Small intestine (tissue), 7 donors: ENCODE results near the gene RAB13. TPM values are rescaled to one million over a fixed set of nuclear protein-coding genes. Genes with fewer than 3 reads are reported as not detected.

Experiments
- DNase-seq, 2 donors: peaks; one replicate each; pipeline versions ENCODE4 v3.0.0 to v3.0.0-alpha.2; 2013
- FAIRE-seq: peaks from 2 replicates; lab custom pipeline; 2012; peaks lifted over from hg19 to GRCh38; lab: Jason Lieb, UNC
- H3K27ac ChIP-seq, 3 donors: one replicate each; pipeline ENCODE4 v1.5.1; 2013; ENCODE audit warnings: low read length in 2 of 3, mild to moderate bottlenecking in 2 of 3, control low read depth in 1 of 3, inconsistent platforms in 1 of 3, low read depth in 1 of 3, moderate library complexity in 1 of 3
- H3K27me3 ChIP-seq, 3 donors: one replicate each; pipeline ENCODE4 v1.6.1; 2013; ENCODE audit warnings: low read length in 3 of 3, inconsistent platforms in 1 of 3; ENCODE audit not compliant: control insufficient read depth in 3 of 3, insufficient read depth in 3 of 3
- H3K36me3 ChIP-seq, 3 donors: one replicate each; pipeline ENCODE4 v1.6.1; 2013; ENCODE audit warnings: low read length in 3 of 3, inconsistent platforms in 1 of 3, low read depth in 1 of 3, mild to moderate bottlenecking in 1 of 3, moderate library complexity in 1 of 3; ENCODE audit not compliant: control insufficient read depth in 3 of 3, insufficient read depth in 2 of 3
- H3K4me1 ChIP-seq, 3 donors: one replicate each; pipeline ENCODE4 v1.6.1; 2013; ENCODE audit warnings: low read length in 2 of 3, inconsistent platforms in 1 of 3, low read depth in 1 of 3, mild to moderate bottlenecking in 1 of 3, moderate library complexity in 1 of 3; ENCODE audit not compliant: control insufficient read depth in 3 of 3, insufficient read depth in 2 of 3
- H3K4me3 ChIP-seq, 3 donors: one replicate each; pipeline ENCODE4 v1.5.1; 2013; ENCODE audit warnings: low read length in 3 of 3, control low read depth in 1 of 3, inconsistent platforms in 1 of 3, low read depth in 1 of 3, mild to moderate bottlenecking in 1 of 3, moderate library complexity in 1 of 3
- H3K9me3 ChIP-seq, 2 donors: one replicate each; pipeline ENCODE4 v1.6.1; 2013; ENCODE audit warnings: low read depth in 1 of 2, low read length in 1 of 2; ENCODE audit not compliant: control insufficient read depth in 2 of 2, insufficient read depth in 1 of 2
- WGBS, 3 donors: extraction: QIAGEN DNeasy Blood & Tissue Kit; methylation state at CpG; one replicate each; pipeline ENCODE4 v1.1.7; 2013; 5-methylcytosine and 5-hydroxymethylcytosine counted together
- polyA plus RNA-seq, 4 donors: library from polyadenylated mRNA; stranded (reverse) in 3 of 4; unstranded in 1 of 4; fragments of 200-250 nt in 3 of 4; fragments of 120-200 nt in 1 of 4; gene quantifications; one replicate each; pipeline versions ENCODE4 v1.2.1 to v1.2.3, GENCODE V29; 2013
- donor health status: healthy with polysubstance abuse.
- donor health status: control.
- donor health status: control.
- donor health status: Bipolar disorder and iron deficiency.
- donor health status: healthy.

Gene RAB13
- polyA plus RNA-seq, 4 donors = 117 to 179 (median 136) TPM

DNA sequence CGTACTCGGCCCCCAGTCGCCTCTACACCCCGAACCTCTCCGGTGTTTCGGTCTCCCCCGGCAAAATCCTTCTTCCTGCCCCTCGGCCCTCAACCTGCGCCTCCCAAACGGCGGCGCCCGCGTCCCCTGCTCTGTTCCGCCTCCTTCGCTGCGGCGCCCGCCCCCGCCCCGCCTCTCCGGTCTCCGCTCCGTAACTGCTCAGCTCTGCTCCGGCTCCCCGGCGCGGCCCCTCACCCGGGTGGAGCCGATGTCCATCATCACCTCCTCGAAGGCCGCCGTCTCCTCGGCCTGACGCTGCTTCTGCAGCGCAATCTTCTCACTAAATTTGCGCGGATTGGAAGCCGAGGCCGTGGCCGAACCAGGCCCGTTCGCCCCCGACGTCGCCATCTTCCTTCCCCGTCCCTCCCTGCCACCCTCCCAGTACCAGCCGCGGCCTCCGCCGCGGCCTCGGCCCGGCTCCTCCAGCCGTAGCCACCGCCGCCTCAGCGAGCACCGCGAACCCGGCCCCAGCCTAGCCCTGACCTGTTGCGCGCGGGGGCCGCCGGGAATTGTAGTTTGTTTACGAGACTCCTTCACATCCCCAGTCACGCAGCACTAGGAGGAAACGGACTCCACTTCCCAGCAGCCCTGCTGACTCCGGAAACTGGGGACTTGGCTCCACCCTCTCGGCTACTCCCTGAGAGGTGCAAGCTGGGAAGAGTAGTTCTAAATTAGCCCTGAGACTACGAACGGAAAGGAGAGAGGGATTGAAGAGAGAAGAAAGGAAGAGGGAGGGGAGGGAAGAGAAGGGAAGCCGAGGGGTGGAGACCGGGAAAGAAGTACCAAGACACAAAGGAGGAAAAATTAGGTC lies 27.8 kb downstream of the RAB13 start, which contains the start of gene CRTC2:
TSS of gene CRTC2 (minus strand) at position 502 of the 850 bp plus-strand sequence. CDS start at position 387, 115 bp downstream.
- H3K4me3 ChIP-seq = peak within 1 kb of the TSS; percentile 64 to 90 (median 86)
- peaks cover 0 to 39% (median 2%) of the 10 kb centered on the region in 3 donors for H3K36me3 ChIP-seq
- WGBS, 3 donors = 0 to 1% (median 0%) methylated on average over 67 to 74 of the region's 75 CpGs
- H3K4me1 ChIP-seq = peaks cover 2 to 43% (median 19%) of the 10 kb centered on the region in 3 donors
- H3K27ac ChIP-seq = peak within 1 kb of the TSS; percentile 39 to 94 (median 93)
- no peaks in the 10 kb centered on the region for H3K9me3 ChIP-seq
- no peaks in the 10 kb centered on the region for H3K27me3 ChIP-seq
- FAIRE-seq (no peak), DNase-seq (peak; percentile 99)

DNA sequence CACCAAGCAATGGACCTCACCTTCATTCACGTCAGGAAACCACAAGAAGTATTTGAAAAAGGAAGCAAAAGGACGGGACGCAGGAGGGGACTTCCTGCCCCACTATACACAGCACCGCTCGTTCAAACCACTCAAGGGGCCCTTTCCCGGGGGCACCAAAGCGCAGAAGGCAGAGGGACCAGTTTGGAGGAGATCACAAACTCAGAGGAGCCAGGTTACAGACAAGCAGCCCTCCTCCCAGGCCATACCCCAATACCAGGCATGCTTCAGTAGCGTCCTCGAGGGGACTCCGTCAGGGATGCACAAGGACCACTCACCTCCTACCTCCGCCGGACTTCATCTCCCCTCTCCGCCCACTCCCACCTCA lies 28.4 kb downstream of the RAB13 start:
- Histone ChIP-seq H3K4me1 (peaks cover 2 to 43% (median 19%) of the 10 kb centered on the region in 3 donors), H3K27me3 (no peaks in the 10 kb centered on the region), H3K4me3 (peak overlapping the region; percentile 64 to 90 (median 86)), H3K9me3 (no peaks in the 10 kb centered on the region), H3K27ac (peak overlapping the region; percentile 39 to 94 (median 93)), H3K36me3 (peaks cover 0 to 44% (median 4%) of the 10 kb centered on the region in 3 donors)
- 0% methylated on average over 11 to 13 of the region's 13 CpGs for WGBS, 3 donors
- peak in 1 of 2 donors; percentile 33 for DNase-seq
- no peak for FAIRE-seq

DNA sequence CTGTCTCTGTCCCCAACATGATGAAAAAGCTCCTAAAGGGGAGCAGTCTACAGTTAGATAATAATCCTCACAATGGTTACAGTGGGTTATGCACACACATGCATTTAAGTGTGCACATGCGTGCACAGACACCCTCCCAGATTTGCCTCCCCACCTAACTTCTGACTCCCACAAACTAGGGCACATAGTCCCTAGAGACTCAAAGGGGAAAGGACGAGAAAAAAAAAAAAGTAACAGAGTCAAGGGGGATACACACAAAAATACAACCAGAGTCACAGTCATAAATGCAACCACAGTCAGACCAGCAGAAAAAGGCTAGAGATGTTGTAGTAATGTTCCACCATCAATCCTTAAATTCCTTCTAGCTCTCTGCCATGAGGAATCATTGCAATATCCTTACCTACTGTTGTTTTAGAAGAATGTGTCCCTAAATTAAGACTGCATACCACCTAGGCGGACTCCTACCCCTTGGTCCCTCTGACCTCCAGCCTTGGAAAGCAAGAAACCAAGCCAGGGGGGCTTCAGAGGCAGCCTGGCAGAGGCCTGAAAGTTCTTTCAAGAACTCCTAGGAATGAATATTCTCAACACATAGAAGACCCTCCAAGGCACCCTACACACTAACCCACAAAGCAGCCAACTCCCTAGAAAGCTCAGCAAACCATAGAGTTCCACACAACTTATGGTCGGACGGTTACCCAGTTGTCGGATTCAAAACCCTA lies 29.0 kb downstream of the RAB13 start:
- FAIRE-seq (no peak), DNase-seq (no peak)
- Histone ChIP-seq H3K36me3 (peaks cover 0 to 50% (median 4%) of the 10 kb centered on the region in 3 donors), H3K27ac (peak overlapping the region in 2 of 3 donors; percentile 93 to 94), H3K27me3 (no peaks in the 10 kb centered on the region), H3K4me1 (peaks cover 1 to 37% (median 15%) of the 10 kb centered on the region in 3 donors), H3K9me3 (no peaks in the 10 kb centered on the region), H3K4me3 (peak overlapping the region; percentile 64 to 90 (median 86))
- WGBS, 3 donors = 23 to 29% (median 27%) methylated on average over 6 of the region's 6 CpGs

DNA sequence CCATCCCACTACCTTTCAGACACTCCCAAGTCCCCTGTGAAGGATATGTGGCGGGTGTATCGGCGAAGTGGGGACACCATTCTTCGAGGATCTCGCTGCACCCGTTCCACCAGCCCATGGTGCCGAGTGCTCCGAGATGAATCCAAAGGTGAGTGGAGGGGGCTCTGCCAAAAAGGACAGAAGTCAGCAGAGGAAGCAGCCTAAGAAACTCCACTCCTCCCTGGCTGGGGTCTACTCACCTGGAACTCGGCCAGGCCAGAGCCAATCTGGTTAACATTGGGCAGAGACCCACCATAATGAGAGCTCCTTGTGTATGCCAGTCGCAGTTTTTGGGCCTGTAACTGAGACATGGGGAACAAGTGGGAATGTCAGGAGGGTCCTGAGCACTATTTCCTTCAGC lies 31.3 kb downstream of the RAB13 start:
- no peak for DNase-seq
- WGBS, 3 donors = 92 to 94% (median 94%) methylated on average over 10 of the region's 10 CpGs
- no peaks in the 10 kb centered on the region for H3K27me3 ChIP-seq
- FAIRE-seq = no peak
- no peak overlapping the region for H3K4me3 ChIP-seq
- H3K4me1 ChIP-seq = peaks cover 0 to 29% (median 12%) of the 10 kb centered on the region in 3 donors
- H3K27ac ChIP-seq = no peak overlapping the region
- no peaks in the 10 kb centered on the region for H3K9me3 ChIP-seq
- peaks cover 4 to 52% (median 9%) of the 10 kb centered on the region in 3 donors for H3K36me3 ChIP-seq

DNA sequence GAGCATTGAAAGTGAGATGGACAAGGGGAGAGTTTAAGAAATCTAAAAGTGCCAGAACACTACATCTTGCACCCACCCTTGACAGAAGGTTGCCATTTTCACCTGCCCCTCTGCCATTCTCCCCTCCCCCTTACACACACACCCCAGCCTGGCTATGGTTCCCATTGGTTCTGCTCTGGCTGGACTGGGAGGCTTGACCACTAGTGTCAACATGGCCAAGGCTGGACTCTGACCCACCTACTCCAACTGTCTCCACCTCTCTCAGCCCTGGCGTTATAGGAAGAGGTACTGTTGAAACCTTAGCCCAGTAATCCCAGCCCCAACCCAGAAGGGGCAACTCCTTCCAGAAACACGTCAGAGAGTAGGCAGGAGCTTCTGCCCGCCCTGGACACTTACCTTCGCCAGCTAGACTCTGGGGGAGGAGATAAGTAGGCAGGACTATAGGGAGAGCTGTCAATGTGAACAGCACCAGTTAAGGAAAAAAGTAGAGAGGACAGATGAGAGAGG lies 32.2 kb downstream of the RAB13 start:
- no peak for DNase-seq
- H3K36me3 ChIP-seq = peaks cover 6 to 52% (median 9%) of the 10 kb centered on the region in 3 donors
- no peaks in the 10 kb centered on the region for H3K27me3 ChIP-seq
- WGBS, 3 donors = 79 to 83% (median 80%) methylated on average over 4 of the region's 4 CpGs
- H3K4me3 ChIP-seq = no peak overlapping the region
- FAIRE-seq = no peak
- H3K27ac ChIP-seq = no peak overlapping the region
- peaks cover 0 to 26% (median 12%) of the 10 kb centered on the region in 3 donors for H3K4me1 ChIP-seq
- no peaks in the 10 kb centered on the region for H3K9me3 ChIP-seq

DNA sequence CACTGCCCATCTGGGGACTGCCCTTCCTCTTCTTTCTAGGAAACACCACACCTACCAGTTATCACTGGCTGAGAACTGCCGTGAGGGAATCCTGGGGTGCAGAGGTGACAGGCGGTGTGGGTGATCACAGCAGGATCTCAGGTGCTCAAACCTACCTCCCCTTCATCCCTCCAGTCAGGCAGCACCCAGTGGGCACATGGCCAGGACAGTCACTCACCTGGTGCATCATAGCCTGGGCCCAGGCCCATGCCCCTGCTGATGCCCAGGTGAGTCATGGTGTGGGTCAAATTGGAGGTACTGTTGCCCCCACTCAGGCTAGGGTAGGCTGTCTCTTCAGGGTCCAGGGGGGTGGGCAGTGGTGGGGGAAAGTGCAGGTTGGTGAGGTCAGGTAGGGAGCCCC lies 34.3 kb downstream of the RAB13 start:
- Histone ChIP-seq H3K4me3 (no peak overlapping the region), H3K36me3 (peaks cover 12 to 73% (median 14%) of the 10 kb centered on the region in 3 donors), H3K27me3 (no peaks in the 10 kb centered on the region), H3K27ac (no peak overlapping the region), H3K9me3 (no peaks in the 10 kb centered on the region), H3K4me1 (peaks cover 0 to 18% (median 5%) of the 10 kb centered on the region in 3 donors)
- DNase-seq (no peak), FAIRE-seq (no peak)
- WGBS, 3 donors = 75 to 91% (median 90%) methylated on average over 2 of the region's 2 CpGs

DNA sequence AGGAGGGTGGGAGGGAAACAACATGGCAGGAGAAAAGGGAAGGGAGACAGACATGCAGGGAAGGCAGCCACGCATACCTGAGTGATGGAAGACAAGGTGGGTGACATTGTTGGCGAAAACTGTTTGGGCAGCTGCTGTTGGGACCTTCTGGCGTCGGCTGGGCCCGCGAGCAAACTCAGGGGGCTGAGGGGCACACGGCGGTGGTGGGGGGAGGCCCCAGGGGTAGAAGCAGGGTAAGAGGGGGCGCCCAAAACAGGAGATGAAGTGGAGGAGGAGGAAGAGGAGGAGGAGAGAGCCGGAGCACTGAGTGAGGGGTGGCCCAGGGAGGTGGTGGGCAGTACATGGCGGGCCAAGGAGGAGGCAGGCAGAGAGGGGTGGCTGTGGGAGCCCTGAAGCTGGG lies 35.0 kb downstream of the RAB13 start:
- DNase-seq (no peak), FAIRE-seq (no peak)
- Histone ChIP-seq H3K9me3 (no peaks in the 10 kb centered on the region), H3K36me3 (peaks cover 12 to 74% (median 14%) of the 10 kb centered on the region in 3 donors), H3K27me3 (no peaks in the 10 kb centered on the region), H3K4me1 (peaks cover 0 to 12% (median under 1%) of the 10 kb centered on the region in 3 donors), H3K27ac (no peak overlapping the region), H3K4me3 (no peak overlapping the region)
- WGBS, 3 donors = 91 to 97% (median 97%) methylated on average over 11 of the region's 11 CpGs
